Iris pigment epithelial cell (primary cell): Measurements from ENCODE around the gene POLK.

Source experiments
- DNase-seq: peaks from one replicate; pipeline ENCODE4 v3.0.0-alpha.2; 2011; ENCODE audit warnings: low read depth

POLK gene

DNA sequence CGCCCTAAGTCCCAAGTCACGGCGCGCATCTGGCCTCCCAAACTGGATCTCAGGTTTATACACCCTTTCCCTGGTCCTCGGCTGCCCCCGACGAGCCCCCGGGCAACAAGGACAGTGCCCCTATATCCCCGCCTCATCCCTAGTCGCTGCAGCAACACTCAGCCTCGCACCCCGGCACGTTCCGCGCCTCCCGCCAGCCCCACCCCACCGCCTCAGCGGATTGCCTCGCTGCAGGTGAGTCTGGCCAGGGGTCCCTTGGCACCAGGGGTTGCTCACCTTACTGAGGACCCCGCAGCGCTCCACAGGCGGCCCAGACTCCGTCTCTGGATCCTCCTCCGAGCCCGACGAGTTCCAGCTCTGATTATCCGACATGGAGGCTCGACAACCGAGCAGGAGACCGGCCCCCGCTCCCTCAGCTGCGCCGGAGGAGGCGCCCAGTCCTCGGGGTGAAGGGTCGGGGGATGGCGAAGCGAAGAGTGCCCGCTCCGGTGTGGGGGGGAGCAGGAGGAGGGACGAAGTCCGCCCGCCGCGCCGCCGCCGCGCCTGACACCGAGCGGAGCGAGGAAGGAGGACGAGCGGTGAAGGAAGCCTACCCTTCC is 756 bp upstream of the POLK start:
- DNase-seq, result peak; percentile 36

DNA sequence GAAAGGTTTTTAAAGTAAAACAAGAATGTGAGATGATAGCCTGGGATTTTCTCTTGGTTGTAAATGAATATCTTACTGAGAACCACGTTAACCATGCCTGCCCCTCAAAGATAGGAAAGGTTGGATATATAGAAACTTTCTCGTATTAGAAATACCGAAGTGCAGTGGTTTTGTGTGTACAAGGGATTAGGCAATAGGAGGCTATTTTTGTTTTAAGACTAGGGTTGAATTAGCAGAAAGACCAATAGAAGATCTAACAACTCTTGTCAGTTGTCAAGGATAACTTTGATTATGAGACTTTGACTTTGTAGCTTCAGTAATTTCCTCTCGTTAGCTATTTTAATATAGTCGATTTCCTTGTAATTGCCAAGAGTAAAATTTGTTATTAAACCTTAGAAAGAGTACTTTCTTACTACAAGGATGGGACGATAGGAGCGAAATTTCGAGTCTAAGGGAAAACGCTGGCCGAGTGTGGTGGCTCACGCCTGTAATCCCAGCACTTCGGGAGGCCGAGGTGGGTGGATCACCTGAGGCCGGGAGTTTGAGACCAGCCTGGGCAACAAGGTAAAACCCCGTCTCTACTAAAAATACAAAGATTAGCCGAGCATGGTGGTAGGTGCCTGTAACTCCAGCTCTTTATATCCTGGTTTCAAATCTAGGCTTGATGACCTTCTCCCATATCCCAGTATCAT is 838 bp downstream of the POLK start:
- peak; percentile 28 for DNase-seq

DNA sequence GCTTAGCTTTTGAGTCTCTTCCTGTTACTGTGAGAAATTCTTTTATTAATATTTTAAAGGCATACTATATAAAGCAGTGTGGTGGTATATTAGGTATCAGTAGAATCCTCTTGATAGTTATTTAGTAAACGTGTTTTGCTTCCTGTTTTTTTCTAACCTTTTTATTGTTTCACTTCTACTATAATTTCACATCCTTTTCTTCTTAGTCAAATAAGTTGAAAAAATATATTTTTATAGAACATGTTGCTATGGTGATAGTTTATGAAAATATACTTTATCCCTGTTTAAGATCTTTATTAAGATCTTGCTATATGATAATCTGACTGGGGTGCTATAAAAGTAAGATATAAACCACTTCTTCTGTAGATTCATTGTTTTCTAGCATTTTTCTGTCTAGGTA is 2.1 kb downstream of the POLK start:
- no peak for DNase-seq

DNA sequence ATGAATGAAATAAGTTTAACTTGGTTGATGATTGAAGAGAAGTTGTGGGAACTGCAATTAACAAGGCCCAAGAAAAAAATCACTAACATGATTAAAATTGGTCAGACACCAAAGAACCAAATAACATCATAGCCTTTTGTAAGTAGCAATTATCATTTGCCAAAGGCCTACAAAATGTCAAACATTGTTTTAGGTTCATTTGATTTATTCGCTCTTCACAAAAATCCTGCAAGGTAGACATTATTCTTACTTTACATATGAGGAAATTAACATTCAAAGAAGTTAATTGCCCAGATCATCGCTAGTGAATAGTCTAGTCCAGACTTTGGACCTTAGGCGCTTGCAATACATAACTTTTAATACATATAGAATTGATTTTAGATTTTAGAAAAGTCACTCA is 2.6 kb downstream of the POLK start:
- no peak for DNase-seq

DNA sequence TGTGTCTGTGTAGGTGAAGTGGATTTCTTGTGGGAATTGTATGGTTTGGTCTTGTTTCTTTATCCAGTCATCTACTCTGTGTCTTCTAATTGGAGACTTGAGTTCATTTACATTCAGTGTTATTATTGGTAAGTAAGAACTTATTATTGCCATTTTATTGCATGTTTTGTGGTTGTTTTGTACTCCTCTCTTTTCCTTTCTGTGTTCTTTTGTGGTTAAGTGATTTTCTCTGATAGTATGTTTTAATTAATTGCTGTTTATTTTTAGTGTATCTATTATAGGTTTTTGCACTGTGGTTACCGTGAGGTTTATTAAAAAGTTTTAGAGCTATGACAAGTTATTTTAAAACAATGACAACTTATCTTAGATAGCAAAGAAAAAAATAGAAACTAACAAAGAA is 8.1 kb downstream of the POLK start:
- no peak for DNase-seq

DNA sequence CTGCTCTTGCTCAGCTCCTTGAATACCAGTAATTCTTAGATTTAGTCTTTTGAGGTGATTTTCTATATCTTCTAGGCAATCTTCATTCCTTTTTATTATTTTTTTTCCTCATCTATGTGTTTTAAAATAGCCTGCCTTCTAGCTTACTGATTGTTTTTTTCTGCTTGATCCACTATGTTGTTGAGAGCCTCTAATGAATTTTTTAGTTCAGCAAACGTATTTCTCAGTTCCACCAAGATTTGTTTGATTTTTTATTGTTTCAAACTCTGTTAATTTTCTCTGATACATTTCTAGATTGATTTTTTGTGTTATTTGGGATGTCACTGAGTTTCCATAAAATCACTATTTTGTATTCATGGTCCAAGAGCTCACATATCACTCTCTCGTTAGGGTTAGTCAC is 9.5 kb downstream of the POLK start:
- no peak for DNase-seq

DNA sequence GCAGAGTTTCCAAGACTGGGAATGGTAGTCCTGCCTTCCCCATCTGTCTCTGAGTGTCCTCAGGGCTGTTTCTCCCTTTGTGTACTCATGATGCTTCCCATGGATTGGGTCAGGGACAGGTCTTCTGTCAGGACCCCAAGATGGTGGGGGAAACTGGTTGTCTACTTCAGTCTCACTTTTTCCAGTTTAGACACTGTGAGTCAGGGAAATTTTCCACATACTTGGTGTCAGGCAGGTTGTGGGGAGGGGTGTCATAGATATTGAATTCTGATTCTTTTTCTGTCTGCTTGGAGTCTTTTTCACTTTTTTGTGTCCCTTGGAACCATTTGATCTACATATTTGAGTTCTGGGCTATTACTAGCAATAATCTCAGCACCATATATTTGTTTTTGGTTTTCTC is 10.3 kb downstream of the POLK start:
- DNase-seq, result peak; percentile 60

DNA sequence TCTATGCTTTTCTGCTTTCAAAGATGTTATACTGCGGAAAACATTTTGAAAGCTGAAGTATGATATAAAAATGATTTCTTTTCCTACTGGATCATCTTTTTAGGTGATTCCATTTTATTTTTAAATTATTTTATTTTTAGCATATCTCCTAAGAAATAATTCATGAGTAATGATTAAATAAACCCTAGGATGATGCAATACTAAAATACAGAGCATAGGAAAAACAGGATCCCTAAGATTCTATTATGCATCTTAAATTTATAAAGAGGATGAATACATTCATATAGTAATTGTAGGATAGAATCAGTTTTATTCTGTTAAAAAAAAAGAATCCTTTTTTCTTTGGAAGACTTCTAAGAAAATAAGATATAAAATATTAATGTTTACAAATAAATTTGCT is 10.9 kb downstream of the POLK start:
- no peak for DNase-seq

DNA sequence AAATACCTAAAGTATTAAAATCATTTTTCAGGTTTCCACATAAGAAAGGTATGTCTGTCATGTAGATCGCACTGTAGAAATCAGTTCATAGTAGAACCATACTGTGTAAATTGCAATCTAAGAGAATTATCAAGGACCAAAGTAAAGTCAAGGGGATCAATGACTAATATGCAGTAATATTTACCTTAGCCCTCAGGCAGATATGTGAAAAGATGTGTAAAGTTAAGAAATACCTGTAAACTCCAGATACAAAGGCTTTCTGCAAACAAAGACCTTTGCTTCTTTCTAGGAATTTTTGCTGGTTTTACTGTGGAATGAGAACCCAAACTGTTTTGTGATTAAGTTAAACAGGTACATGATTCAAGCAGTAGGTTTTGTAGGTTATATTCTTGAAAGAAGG is 11.6 kb downstream of the POLK start:
- DNase-seq, result no peak

DNA sequence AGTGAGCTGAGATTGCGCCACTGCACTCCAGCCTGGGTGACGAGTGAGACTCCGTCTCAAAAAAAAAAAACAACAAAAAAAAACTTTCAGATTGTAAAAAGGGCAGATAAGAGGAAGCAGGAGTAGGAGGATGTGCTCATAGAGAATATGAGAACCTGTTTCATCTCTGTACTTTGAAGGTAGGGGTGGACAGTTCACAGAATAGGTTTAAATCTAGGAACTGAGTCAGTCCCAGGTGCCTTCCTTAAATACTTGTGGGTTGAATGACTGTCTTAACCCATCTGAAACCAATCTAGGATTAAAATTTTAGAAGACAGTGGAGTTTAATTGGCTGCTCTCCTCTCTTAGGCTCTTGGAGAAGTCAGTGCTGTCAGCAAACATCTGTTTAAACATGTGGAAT is 12.4 kb downstream of the POLK start:
- peak; percentile 4 for DNase-seq

DNA sequence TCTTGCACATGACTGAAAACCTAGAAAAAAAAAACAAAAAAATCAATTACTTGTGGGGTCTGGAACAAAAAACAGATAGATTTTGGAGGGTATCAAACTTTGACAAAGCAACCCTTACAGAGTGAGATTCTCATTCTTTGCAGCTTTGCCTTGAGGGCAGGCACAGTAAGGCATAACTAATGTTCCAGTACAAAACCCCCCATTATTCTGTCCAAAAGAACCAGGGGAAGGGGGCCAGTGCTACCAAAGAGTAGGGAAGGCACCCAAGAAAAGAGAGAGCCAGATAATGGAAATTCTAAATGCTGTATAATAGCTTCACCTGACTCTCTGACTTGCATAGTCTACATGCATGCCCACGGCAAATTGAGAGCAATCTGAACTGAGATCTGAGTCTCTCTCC is 12.9 kb downstream of the POLK start:
- DNase-seq, result no peak

DNA sequence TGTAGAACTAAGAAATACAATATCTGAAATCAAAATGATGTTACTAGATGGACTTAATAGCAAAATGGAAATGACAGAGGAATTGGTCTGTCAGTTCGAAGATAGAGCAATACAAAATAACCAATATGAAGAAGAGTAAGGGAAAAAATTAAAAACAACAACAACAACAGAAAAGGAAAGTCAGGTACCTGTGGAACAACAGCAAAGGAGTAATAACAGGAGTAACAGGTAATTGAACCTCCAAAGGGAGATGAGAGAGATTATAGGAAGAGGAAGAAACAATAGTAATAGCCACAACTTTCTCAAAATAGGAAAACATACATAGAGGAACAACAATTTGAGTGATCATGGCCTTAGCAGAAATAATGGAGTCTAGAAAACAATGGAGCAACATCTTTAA is 13.7 kb downstream of the POLK start:
- DNase-seq, result no peak

DNA sequence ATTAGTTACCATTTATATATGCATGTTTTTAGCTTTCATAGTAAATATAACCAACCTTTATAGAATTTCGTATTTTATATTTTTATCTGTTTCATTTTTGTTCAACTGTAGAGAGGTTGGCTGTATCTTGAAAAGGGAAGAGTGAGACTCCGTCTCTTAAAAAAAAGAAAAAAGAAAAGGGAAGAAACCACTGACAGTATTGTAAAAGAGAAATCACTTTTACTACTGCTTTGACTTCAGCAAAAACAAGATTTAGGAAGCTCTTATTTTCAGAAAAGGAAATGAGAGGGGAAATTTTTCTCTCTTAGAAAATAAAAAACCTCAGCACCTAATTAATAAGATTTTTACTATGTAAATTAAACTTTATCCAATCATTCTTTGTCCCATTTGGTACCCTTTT is 14.4 kb downstream of the POLK start:
- DNase-seq, result no peak

DNA sequence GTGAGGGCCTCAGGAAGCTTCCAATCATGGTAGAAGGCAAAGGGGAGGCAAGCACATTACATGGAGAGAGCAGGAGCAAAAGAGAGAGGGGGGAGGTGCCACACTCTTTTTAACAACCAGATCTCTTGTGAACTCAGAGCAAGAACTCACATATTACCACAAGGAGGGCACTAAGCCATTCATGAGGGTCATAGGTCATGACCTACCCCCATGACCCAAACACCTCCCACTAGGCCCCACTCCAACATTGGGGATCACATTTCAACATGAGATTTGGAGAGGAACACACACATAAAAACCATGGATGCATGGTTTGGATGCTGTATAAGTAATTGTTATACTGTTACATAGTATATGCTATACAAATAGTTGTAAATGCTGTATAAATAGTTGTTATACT is 17.5 kb downstream of the POLK start:
- DNase-seq, result no peak

DNA sequence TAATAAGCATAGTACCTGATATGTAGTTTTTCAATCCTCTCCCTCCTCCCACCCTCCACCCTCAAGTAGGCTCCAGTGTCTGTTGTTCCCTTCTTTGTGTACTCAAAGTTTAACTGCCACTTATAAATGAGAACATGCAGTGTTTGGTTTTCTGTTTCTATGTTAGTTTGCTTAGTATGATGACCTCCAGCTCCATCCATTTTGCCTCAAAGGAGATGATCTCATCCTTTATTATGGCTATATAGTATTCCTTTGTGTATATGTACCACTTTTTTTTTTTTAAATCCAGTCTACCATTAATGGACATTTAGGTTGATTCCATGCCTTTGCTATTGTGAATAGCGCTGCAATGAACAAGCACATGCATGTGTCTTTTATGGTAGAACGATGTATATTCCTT is 20.5 kb downstream of the POLK start:
- DNase-seq, result no peak

DNA sequence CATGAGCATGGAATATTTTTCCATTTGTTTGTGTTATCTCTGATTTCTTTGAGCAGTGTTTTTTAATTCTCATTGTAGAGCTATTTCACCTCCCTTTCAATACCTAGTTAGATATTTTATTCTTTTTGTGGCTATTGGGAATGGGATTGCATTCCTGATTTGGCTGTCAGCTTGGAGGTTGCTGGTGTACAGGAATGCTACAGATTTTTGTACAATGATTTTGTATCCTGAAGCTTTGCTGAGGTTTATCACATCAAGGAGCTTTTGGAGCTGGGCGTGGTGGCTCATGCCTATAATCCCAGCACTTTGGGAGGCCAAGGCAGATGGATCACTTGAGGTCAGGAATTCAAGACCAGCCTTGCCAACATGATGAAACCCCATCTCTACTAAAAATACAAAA is 22.0 kb downstream of the POLK start:
- peak; percentile 65 for DNase-seq

DNA sequence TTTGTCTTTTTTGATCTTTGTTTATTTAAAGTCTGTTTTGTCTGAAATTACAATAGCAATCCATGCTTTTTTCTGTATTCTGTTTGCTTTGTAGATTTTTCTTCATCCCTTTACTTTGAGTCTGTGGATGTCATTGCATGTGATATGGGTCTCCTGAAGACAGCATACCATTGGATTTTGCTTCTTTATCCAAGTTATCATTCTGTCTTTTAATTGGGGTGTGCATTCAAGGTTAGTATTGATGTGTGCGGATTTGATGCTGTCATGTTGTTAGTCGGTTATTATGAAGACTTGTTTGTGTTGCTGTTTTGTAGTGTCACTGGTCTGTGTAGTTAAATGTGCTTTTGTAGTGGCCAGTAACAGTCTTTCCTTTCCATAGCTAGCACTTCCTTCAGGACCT is 23.0 kb downstream of the POLK start:
- no peak for DNase-seq

DNA sequence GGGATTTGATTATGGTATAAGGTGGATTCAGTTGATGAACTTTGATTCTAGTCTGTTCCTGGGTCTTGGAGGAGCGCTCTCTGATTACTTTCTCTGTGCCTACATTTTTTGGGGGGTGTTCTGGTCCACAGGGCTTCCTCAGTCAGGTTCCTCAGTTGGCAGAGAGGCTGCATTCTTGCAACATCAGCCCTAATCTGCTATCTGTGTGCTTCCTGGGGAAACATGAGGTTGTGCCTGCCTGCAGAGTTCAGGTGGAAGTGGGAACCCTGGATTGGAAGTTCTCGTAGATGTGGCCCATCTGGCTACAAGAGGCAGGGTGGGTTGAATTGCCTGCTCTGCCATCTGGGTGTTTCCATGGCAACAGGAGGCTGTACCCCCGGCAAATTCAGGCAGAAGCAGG is 24.5 kb downstream of the POLK start:
- DNase-seq, result no peak

DNA sequence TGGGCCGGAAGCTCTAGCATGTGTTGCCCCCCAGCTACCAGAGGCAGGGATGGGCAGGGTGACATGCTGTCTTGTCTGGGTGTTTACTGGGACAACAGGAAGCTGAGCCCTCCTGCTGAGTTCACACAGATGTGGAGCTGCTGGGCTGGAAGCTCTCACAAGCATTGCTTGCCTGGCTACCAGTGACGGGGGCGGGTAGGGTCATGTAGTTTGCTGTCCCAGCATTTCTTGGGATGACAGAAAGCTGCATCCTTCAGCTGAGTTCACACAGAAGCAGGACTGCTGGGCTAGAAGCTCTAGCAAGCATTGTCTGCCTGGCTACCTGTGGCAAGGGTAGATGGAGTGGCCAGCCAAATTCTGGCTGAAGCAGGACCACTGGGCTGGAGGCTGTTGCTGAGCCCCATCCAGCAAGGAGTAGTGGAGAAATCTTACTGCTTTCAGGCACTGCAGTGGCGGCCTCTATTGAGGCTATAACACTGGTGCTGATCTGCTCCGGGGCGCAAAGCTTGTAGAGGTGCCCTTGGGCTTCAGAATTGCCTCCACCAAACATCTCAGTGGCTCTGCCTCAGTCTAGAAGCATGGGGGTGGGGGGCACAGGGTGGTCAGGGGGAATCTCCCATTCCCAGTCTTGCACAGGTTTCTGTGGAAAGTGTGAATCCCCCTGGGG is 25.1 kb downstream of the POLK start:
- DNase-seq, result peak; percentile 10

DNA sequence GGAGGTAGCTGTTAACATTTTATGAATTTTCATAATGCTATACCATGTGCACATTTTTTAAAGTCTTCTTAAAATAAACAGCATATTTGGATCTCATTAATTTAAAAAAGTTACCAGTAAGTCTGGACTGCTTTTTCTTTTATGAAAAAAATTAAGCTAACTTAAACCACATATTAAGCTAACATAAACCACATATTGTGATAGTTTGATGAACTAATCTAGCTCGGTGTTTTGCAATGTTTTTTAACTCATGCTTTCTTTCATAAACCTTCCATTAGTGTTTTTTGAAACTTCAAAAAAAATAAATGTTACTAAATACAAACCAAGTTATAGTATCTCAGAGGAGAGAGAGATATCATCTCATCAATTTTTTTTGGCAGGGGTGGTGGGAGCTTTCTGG is 26.5 kb downstream of the POLK start:
- peak; percentile 17 for DNase-seq

DNA sequence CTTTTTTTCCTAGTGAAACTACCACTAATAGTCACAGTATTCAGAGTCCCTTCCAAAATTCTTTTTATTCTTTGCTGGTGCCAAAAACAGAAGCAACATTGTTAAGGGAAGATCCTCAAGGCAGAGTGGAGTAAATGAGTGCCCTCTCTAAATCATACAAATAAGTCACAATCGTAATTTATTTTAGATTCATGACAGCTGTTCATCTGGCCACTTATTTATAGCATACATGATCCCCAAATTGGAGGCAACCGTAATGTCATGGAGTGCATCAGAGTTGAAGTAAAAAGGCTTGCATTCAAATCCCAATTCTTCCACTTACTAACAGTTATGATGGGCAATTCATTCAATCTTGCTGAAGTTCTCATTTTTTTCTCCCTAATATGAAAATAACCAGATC is 33.4 kb downstream of the POLK start:
- DNase-seq, result no peak

DNA sequence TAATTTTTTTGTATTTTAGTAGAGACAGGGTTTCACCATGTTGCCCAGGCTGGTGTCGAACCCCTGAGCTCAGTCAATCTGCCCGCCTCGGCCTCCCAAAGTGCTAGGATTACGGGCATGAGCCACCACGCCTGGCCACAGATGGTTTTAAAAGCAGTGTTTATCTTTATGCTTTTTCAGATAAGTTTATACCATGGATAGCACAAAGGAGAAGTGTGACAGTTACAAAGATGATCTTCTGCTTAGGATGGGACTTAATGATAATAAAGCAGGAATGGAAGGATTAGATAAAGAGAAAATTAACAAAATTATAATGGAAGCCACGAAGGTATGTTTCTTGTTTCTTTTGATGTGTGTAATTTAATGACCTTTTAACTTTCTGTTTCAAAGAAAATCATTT is 35.1 kb downstream of the POLK start:
- DNase-seq, result no peak

DNA sequence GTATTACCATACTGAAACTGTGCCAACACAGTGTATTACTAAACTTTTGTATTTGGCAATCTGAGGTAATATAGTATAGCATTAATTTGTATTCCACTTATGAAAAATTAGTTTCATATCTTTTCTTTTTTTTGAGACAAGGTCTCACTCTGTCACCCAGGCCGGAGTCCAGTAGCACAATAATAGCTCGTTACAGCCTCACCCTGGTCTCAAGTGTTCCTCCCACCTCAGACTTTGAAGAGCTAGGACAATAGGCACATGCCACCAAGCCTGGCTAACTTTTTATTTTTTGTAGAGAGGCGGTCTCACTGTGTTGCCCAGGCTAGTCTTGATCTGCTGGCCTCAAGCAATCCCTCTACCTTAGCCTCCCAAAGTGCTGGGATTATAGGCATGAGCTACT is 36.1 kb downstream of the POLK start:
- no peak for DNase-seq

DNA sequence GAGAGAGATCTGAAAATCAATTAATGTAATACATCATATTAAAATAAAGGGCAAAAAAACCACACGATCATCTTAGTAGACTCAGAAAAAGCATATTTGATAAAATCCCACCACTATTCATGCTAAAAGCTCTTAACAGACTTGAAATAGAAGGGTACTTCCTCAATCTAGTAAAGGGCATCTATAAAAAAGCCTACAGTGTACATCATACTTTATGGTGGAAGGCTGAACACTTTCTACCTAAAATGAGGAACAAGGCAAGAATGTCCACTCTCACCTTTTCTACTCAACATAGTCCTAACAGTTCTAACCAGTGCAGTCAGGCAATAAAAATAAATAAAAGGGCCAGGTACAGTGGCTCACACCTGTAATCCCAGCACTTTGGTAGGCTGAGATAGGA is 38.9 kb downstream of the POLK start:
- DNase-seq, result no peak
